Fibroblast of mammary gland (primary cell): ENCODE results near the gene DNPH1.

Source experiments
- DNase-seq: peaks from one replicate; pipeline ENCODE4 v3.0.0-alpha.2; 2010; ENCODE audit warnings: low read depth
- H3K4me3 ChIP-seq: 2 replicates; pipeline ENCODE4 v1.5.1; 2011; ENCODE audit warnings: low read depth, mild to moderate bottlenecking, low read length, moderate library complexity; ENCODE audit not compliant: control insufficient read depth
- TF ChIP-seq, protein P1 (sequence below): conservative IDR thresholded peaks from 2 replicates; pipeline ENCODE4 v1.5.1; 2011; ENCODE audit warnings: low read depth, low read length, inconsistent platforms; ENCODE audit not compliant: control insufficient read depth, insufficient read depth

DNPH1 gene

DNA sequence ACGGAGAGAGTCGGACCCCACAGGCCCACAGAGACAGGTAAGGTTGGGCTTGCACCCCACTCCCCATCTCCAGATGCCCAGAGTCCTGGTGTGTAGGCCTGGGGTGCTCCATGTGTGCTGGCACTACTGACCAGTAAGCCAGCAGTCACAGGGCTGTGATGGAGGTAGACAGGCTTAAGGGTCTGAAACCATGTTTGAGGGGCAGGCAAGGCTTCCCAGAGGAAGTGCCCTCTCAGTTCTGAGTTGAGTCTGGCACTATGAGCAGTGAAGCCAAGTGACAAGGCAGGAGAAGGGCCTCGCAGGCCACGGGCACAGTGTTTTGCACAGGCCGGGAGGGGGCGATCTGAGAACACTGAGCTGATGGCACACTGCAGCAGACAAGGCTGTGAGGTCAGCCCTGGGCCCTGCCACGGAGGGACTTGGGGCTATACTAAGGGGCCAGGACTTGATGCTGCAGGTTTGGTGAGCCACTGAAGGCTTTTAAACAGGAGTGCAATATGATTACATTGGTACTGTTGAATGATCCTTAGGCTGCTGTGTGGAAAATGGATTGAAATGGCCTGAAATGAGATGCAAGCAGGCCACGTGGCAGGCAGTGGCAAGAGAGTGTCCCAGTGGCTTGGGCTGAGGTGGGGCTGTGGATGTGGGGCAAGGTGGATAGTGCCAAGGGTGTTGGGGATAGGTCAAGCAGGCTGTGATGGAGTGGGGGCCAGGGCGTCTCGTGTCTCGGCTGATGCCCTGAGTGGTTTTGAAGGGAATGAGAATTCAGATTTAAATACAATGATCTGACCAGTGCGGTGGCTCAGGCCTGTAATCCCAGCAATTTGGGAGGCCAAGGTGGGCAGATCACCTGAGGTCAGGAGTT, 34.3 kb upstream of the DNPH1 start:
- peak; percentile 56 for DNase-seq
- H3K4me3 ChIP-seq: no peak overlapping the region
- TF ChIP-seq, protein P1, sequence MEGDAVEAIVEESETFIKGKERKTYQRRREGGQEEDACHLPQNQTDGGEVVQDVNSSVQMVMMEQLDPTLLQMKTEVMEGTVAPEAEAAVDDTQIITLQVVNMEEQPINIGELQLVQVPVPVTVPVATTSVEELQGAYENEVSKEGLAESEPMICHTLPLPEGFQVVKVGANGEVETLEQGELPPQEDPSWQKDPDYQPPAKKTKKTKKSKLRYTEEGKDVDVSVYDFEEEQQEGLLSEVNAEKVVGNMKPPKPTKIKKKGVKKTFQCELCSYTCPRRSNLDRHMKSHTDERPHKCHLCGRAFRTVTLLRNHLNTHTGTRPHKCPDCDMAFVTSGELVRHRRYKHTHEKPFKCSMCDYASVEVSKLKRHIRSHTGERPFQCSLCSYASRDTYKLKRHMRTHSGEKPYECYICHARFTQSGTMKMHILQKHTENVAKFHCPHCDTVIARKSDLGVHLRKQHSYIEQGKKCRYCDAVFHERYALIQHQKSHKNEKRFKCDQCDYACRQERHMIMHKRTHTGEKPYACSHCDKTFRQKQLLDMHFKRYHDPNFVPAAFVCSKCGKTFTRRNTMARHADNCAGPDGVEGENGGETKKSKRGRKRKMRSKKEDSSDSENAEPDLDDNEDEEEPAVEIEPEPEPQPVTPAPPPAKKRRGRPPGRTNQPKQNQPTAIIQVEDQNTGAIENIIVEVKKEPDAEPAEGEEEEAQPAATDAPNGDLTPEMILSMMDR: peak; percentile 64

DNA sequence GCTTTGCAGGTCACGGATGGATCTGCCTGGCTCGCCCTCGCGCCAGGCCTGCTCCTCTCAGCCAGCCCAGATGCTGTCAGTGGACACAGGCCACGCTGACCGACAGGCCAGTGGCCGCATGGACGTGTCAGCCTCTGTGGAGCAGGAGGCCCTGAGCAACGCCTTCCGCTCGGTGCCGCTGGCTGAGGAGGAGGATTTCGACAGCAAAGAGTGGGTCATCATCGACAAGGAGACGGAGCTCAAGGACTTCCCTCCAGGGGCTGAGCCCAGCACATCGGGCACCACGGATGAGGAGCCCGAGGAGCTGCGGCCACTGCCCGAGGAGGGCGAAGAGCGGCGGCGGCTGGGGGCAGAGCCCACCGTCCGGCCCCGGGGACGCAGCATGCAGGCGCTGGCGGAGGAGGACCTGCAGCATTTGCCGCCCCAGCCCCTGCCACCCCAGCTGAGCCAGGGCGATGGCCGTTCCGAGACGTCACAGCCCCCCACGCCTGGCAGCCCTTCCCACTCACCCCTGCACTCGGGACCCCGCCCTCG, 33.6 kb upstream of the DNPH1 start:
- TF ChIP-seq, protein P1: no peak
- H3K4me3 ChIP-seq: no peak overlapping the region
- no peak for DNase-seq

DNA sequence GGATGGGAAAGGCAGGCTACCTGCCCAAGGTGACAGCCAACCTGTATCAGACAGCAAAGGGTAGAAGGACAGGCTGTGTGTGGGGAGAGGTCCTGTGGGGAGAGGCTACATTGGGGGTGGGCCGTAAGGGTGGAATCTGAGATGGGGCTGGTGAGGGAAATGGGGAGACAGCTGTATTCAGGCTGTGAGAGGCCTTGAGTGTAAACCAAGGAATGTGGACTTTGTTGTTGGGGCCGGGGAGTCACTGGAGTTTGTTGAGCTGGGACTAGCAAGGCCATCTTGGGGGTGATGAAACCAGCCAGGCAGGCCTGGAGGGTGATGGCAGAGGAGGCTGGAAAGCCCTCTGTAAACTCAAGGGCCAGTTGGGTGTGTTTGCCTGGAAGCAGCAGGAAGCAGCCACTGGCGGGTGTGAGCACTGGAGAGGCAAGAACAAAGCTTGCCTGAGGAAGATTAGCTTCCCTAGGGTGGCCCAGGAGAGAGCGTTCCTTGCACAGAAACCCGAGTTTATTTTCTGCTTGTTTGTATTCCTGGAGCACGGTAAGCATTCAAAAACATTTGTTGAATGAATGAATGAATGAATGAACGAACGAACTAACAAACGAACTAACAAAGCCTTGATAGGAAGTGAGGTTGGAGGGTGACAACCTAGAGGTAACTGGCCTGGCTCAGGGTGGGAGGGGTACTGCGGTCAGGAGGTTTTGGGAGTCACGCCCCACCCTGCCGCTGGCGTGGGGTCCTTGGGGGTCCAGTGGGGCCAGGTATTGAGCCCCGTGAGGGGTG, 32.9 kb upstream of the DNPH1 start:
- TF ChIP-seq, protein P1: no peak
- DNase-seq: no peak
- H3K4me3 ChIP-seq: no peak overlapping the region

DNA sequence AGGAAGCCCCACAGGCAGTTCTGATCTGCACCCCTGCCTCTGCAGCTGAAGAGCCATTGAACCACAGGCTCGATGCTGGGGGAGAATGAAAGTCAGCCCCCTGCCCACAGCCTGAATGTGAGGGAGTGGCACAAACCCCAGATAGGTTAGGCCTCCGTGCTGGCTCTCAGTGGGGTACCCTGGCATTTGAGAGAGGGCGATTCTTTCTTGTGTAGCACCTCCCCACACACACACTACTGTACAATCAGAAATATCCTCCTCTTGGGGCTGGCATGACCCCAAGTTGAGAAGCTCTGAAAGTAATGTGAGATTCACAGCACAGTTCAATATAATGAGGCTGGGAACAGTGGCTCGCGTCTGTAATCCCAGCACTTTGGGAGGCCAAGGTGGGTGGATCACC, 31.9 kb upstream of the DNPH1 start:
- DNase-seq: no peak
- TF ChIP-seq, protein P1: no peak
- H3K4me3 ChIP-seq: no peak overlapping the region

DNA sequence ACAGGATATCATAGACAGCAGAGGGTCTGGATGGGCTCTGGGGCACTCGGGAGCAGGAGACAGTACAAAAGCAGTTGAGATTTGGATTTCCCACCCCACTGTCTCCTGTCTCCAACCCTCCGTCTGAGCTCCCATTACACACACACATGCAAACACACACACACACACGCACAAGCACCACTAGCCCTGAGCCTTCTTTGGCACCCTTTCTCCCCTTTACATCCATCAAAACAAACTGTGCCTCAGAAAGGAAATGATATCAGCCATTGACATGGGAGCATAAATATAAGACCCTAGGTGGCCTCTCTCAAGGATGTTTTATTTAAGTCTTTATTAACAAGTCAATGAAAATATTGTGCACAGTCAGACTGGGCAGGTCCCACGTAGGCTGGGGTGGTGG, 31.5 kb upstream of the DNPH1 start:
- no peak overlapping the region for H3K4me3 ChIP-seq
- TF ChIP-seq, protein P1: no peak
- no peak for DNase-seq

DNA sequence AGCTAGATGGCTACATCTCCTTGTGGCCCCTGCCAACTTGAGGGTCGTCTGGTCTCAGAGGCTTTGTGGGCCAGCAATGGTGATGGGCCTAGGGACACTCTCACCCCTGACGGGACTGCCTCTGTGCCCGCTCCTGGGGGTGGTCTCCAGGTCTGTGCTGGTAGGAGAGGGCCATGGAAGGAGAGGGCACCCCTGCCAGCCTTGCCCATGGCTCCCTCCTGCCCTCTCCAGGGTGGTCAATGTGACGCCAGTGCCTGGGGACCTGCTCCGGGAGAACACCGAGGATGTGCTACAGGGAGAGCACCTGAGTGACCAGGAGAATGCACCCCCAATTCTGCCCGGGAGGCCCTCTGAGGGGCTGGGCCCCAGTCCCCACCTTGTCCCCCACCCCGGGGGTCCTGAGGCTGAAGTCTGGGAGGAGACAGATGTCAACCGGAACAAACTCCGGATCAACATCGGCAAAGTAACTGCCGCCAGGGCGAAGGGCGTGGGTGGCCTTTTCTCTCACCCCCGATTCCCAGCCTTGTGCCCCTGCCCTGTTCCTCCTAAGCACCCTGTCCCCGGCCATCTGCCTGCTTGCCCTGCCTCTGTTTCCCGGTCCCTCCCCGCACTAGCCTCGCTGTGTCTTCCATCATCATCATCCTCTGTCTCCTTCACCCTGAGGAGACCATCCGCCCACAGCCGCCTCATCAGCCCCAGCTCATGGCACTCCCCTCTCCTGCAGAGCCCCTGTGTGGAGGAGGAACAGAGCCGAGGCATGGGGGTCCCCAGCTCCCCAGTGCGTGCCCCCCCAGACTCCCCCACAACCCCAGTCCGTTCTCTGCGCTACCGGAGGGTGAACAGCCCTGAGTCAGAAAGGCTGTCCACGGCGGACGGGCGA, 29.8 kb upstream of the DNPH1 start:
- DNase-seq: no peak
- no peak overlapping the region for H3K4me3 ChIP-seq
- TF ChIP-seq, protein P1: no peak
